HG03378 (cell line): ENCODE measurements around the gene ZNF286A.
"Not testable (repeated sequence)": the region's sequence is repeated elsewhere in the genome, so short reads cannot be mapped to it uniquely, and the experiment has no call there.

Experiments used
- ATAC-seq: cut with Tn5 transposase; IDR thresholded peaks from one replicate; pipeline ENCODE4 v1.9.1; 2021; ENCODE audit warnings: mild to moderate bottlenecking, moderate library complexity; ENCODE audit not compliant: unreplicated experiment

ZNF286A gene

GRCh38 chr17:15768865-15769533 is 69.4 kb downstream of the ZNF286A start:
- ATAC-seq: not testable (repeated sequence)
